ENCODE data around the gene OR6S1. TPM values are rescaled to one million over a fixed set of nuclear protein-coding genes. Genes with fewer than 3 reads are reported as not detected.
"Not testable (repeated sequence)": the region's sequence is repeated elsewhere in the genome, so short reads cannot be mapped to it uniquely, and the experiment has no call there.

The OR6S1 gene
- total RNA-seq, 1 donor: not detected

DNA sequence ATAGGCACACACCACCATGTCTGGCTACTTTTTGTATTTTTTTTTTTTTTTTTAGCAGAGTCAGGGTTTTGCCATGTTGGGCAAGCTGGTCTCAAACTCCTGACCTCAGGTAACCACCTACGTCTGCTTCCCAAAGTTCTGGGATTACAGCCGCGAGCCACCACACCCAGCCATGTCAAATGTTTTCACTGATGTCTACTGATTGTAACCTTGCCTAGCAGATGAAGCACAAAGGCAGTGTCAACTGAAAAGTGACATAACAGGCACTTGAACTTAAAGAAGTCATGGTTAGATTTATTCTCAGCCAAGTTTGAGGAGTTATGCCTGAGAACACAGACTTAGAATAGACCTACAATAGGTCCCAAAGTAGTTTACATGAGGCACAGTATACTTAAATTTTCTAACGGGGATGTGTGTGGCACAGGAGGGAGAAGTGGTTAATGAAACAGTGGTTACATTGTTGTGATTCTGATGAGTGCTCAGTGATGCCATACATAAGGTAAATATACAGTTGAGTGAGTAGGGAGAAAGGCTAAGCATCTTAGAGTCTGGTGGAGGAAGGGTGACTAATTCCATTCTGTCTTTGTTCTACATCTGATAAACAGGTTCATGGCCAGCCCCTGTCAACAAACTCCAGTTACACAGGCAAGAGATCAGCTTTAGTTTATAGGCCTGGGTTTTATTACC is 30.2 kb upstream of the OR6S1 start:
- no peak overlapping the region for H3K4me3 ChIP-seq (ENCODE audit: low read depth, low read length)
- no peak for DNase-seq (ENCODE audit: low read depth)
- TF ChIP-seq, protein P1, sequence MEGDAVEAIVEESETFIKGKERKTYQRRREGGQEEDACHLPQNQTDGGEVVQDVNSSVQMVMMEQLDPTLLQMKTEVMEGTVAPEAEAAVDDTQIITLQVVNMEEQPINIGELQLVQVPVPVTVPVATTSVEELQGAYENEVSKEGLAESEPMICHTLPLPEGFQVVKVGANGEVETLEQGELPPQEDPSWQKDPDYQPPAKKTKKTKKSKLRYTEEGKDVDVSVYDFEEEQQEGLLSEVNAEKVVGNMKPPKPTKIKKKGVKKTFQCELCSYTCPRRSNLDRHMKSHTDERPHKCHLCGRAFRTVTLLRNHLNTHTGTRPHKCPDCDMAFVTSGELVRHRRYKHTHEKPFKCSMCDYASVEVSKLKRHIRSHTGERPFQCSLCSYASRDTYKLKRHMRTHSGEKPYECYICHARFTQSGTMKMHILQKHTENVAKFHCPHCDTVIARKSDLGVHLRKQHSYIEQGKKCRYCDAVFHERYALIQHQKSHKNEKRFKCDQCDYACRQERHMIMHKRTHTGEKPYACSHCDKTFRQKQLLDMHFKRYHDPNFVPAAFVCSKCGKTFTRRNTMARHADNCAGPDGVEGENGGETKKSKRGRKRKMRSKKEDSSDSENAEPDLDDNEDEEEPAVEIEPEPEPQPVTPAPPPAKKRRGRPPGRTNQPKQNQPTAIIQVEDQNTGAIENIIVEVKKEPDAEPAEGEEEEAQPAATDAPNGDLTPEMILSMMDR (IDR thresholded peaks at IDR 0.05; ENCODE audit: insufficient read depth, low read length): no peak

DNA sequence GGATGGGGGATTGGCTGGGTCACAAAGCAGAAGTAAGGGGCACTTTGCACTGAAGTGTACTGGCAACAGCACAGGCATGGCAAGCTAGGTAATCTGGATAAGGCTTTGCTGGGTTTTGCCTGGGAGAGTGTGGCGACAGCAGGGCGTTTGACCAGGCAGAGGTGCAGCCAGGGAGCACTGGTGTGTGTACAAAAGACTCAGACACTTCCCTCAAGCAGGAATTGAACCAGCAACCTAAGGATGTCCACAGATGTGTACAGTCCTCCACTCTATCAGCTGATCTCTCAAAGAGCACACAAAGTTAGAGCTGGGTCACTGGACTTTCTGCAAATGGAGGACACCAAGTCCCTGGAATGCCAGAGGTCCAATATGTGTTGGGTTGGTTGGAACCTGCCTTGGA is 27.5 kb upstream of the OR6S1 start:
- TF ChIP-seq, protein P1 (IDR thresholded peaks at IDR 0.05; ENCODE audit: insufficient read depth, low read length): no peak
- H3K4me3 ChIP-seq (ENCODE audit: low read depth, low read length): no peak overlapping the region
- DNase-seq (ENCODE audit: low read depth): no peak

DNA sequence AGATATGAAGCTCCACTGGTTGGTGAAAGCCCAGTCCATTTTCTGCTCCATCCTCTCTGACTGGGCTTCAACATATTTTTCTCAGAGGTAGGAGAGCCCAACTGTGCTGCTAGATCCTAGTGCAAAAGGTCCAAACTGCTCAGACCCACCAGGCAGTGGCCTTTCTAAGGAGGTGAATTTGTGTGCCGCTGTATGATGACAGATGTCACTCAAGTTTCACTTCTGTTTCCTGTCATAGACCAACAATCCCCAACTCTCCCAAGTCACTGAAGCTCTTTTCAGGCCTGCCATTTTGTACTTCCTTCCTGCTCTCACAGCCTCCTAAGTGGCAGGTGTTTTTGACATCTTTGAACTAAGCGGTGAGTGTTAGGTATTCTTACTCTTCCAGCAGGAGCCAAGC is 26.5 kb upstream of the OR6S1 start:
- TF ChIP-seq, protein P1 (IDR thresholded peaks at IDR 0.05; ENCODE audit: insufficient read depth, low read length): no peak
- H3K4me3 ChIP-seq (ENCODE audit: low read depth, low read length): no peak overlapping the region
- no peak for DNase-seq (ENCODE audit: low read depth)

DNA sequence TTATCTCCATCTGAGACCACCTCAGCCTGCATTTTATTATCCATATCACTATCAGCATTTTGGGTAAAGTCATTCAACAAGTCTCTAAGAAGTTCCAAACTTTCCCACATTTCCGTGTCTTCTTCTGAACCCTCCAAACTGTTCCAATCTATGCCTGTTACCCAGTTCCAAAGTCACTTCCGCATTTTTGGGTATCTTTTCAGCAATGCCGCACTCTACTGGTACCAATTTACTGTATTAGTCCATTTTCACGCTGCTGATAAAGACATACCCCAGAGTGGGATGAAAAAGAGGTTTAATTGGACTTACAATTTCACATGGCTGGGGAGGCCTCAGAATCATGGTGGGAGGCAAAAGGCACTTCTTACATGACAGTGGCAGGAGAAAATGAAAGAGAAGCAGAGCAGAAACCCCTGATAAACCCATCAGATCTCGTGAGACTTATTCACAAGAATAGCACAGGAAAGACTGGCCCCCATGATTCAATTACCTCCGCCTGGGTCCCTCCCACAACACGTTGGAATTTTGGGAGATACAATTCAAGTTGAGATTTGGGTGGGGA is 25.0 kb upstream of the OR6S1 start:
- not testable (repeated sequence) for DNase-seq (ENCODE audit: low read depth); H3K4me3 ChIP-seq (ENCODE audit: low read depth, low read length)

DNA sequence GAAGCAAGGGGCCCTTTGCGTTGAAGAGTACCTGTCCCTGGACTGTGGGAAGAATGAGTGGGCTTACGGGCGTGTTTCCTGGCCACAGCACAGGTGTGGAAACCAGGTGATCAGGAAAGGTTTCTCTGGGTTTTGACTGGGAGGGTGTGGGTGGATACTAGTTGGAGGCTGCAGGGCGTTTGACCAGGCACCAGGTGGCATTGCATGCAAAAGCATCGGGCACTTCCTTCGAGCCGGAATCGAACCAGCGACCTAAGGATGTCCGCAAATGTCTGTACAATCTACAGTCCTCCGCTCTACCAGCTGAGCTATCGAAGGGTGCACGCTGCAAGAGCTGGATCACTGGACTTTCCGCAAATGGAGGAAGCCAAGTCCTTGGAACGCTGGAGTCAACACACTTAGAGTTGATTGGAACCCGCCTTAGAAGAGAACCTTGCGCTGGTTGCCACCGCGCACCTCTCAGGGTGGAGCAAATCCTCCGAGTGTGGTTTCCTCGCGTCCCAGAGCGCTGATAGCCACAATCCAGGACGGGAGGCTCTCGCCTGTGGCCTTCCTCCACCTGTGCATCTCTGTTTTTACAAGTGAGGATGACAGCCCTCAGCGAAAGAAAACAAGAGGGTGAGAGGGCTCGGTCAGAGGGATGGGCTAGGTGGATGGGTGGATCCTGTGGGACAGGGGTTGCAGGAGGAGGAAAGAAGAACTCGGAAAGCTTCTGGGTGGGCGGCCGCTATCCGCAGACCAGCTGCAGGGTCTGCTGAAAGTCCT is 21.7 kb upstream of the OR6S1 start:
- peak overlapping the region; percentile 42 for H3K4me3 ChIP-seq (ENCODE audit: low read depth, low read length)
- TF ChIP-seq, protein P1 (IDR thresholded peaks at IDR 0.05; ENCODE audit: insufficient read depth, low read length): peak; percentile 51
- DNase-seq (ENCODE audit: low read depth): peak; percentile 72

DNA sequence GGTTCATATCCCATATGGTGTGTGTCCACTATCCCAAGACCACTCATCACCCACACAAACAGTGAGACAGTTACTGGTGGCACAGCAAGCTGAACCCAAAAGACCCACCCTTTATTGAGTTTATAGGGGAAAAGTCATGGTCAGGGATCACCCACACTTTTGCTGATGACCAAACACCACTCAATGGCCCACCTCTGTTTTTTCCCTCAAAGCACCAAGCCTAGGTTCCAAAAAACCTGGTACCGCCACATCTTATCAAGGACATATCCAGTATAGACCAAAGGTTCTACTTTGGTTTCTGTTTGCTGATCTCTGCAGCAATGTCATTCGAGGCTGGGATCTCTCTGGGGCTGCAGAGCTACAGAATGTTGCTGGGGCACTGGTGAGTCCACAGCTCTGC is 19.7 kb upstream of the OR6S1 start:
- DNase-seq (ENCODE audit: low read depth): no peak
- TF ChIP-seq, protein P1 (IDR thresholded peaks at IDR 0.05; ENCODE audit: insufficient read depth, low read length): no peak

DNA sequence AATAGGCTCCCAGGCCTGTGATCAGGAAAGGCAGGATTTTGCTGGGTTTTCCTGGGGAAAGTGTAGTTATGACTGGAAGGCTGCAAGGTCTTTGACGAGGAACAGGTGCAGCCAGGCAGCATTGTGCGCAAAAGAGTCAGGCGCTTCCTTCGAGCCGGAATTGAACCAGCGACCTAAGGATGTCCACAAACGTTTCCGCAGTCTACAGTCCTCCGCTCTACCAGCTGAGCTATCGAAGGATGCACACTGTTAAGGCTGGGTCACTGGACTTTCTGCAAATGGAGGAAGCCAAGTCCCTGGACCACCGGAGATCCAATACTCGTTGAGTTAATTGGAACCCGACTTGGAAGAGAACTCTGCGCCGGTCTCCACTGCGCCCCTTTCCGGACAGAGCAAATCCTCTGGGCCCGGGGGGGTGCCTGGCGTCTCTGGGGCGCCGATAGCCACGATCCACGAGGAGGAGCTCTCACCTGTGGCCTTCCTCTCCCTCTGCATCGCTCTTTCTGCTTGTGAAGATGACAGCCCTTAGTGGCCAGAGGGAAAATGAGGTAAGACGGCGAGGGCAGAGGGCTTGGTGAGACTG is 18.4 kb upstream of the OR6S1 start:
- no peak overlapping the region for H3K4me3 ChIP-seq (ENCODE audit: low read depth, low read length)
- TF ChIP-seq, protein P1 (IDR thresholded peaks at IDR 0.05; ENCODE audit: insufficient read depth, low read length): no peak
- DNase-seq (ENCODE audit: low read depth): no peak

More for the DNA sequence above, 19.7 kb upstream of the OR6S1 start:
- H3K4me3 ChIP-seq (ENCODE audit: low read depth, low read length): no peak overlapping the region
